GM12801 (cell line): Measurements from ENCODE around the gene UPP2.

Source experiments
- CTCF ChIP-seq: IDR thresholded peaks from one replicate; pipeline ENCODE4 v1.5.1; 2011; ENCODE audit warnings: control low read depth; ENCODE audit not compliant: insufficient read length; ENCODE audit errors: extremely low read depth

UPP2 gene

GRCh38 chr2:158095912-158096311 lies 5.8 kb upstream of the UPP2 start:
- no peak for TF ChIP-seq CTCF

DNA sequence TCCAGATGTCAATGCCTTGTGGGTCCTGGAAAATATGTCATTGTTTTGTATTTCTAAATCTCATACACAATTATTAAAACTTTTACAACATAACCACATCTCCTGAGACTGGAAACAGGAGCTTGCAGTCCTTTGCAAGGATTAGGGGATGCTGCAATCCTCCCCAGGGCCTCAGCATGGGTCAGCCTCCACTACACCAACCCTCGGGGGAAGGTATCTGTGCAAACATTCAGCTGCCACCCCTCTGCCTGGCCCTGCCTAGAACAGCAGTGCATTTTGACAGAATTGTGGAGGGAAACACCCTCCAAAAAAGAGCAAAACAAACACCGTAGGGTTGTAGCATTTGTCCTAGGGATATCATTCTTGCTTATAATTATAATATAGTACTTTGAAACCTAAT lies 4.2 kb upstream of the UPP2 start:
- TF ChIP-seq CTCF = no peak

DNA sequence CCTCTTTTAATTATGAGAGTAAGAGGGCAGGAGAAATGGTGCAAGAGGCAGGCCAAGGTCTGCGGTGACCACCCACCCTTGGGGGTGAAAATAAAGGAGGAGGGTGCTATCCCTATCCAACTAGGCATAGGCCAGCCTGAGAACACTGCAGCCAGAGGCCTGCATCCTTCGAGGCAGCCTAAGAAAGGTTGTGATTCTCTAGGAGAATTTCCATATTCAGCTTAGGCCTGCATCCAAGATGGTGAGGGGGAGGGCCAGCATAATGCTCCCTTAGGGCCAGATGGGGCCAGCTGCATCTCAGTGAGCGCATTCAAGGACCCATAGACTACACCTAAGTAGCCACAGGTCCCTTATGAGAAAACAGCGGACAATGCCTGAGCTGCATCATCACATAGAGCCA lies 3.5 kb upstream of the UPP2 start:
- TF ChIP-seq CTCF = no peak

- no peak for TF ChIP-seq CTCF
These were observed 2.0 kb upstream of the UPP2 start for GRCh38 chr2:158099716-158100115.

GRCh38 chr2:158100411-158100810 lies 1.3 kb upstream of the UPP2 start:
- TF ChIP-seq CTCF = no peak

- no peak for TF ChIP-seq CTCF
These were observed 770 bp downstream of the UPP2 start for GRCh38 chr2:158102446-158102845.

GRCh38 chr2:158103411-158104012 lies 1.8 kb downstream of the UPP2 start:
- no peak for TF ChIP-seq CTCF
